ENCODE data around the gene PDZD2. TPM values are rescaled to one million over a fixed set of nuclear protein-coding genes. Genes with fewer than 3 reads are reported as not detected.

Gene PDZD2
- total RNA-seq, 1 experiment from 2014 or later: 0.37 TPM

DNA sequence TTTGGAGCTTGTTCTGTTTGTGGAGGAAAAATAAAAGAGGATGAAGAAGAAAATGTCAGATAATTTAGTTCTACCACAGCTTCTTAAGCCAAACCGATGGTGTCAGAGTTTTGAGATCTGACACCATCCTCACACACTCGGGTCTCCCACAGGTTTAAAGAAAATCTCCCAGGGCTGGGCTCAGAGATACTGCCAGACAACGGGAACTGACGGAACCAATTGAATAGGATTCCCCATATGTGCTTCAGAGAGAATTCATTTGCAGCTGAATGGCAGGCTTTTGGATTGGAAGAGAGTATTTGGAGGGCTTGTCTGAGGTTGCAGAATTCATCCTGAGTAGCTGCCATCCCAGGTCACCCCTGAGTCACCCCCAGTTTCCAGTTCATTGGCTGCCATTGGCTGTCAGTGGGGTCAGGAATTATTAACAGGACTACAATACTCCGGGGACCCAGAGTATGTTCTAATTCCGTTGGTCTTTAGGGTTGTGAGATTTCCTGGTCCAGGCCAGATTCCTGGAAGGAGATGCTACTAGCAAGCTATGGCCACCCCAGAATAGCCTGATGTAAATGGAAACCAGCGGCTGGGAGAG is 131.3 kb downstream of the PDZD2 start:
- Histone ChIP-seq H3K9me2 (ENCODE audit: insufficient read depth) (no peaks in the 10 kb centered on the region), H3K27ac (ENCODE audit: low read depth, low read length) (no peak overlapping the region), H3K9ac (ENCODE audit: low read length) (no peak overlapping the region), H3K27me3 (ENCODE audit: insufficient read depth, low read length) (peaks cover 3% of the 10 kb centered on the region; the same call in 1 of the 2 replicates), H2AFZ (ENCODE audit: low read depth, low read length, poor library complexity, severe bottlenecking) (no peak overlapping the region), H3K4me3 (replicated peaks in 1 of 2; ENCODE audit: low read depth in 1 of 2, low read length in 2 of 2) (no peak overlapping the region), H3K4me1 (ENCODE audit: control insufficient read depth in 1 of 2, insufficient read depth in 2 of 2, low read length in 2 of 2) (no peaks in the 10 kb centered on the region), H3K9me3 (ENCODE audit: control insufficient read depth in 1 of 2, insufficient read depth in 1 of 2, low read depth in 1 of 2, low read length in 2 of 2) (no peaks in the 10 kb centered on the region), H4K20me1 (ENCODE audit: insufficient read depth) (no peaks in the 10 kb centered on the region), H3K79me2 (ENCODE audit: insufficient read depth, low read length) (no peaks in the 10 kb centered on the region), H3K36me3 (ENCODE audit: control insufficient read depth in 1 of 2, insufficient read depth in 2 of 2, low read length in 2 of 2) (no peaks in the 10 kb centered on the region), H3K4me2 (ENCODE audit: low read length) (no peak overlapping the region)
- POLR2A ChIA-PET: no interaction called here
- RAD21 ChIA-PET (ENCODE audit: low non-redundant PET in 1 of 2, low total read pairs in 2 of 2, uncharacterized antibody in 2 of 2, unreplicated experiment in 2 of 2): no interaction called here
- intact Hi-C loops (cut with micrococcal nuclease): no loop called here
- TF ChIP-seq, protein P1, sequence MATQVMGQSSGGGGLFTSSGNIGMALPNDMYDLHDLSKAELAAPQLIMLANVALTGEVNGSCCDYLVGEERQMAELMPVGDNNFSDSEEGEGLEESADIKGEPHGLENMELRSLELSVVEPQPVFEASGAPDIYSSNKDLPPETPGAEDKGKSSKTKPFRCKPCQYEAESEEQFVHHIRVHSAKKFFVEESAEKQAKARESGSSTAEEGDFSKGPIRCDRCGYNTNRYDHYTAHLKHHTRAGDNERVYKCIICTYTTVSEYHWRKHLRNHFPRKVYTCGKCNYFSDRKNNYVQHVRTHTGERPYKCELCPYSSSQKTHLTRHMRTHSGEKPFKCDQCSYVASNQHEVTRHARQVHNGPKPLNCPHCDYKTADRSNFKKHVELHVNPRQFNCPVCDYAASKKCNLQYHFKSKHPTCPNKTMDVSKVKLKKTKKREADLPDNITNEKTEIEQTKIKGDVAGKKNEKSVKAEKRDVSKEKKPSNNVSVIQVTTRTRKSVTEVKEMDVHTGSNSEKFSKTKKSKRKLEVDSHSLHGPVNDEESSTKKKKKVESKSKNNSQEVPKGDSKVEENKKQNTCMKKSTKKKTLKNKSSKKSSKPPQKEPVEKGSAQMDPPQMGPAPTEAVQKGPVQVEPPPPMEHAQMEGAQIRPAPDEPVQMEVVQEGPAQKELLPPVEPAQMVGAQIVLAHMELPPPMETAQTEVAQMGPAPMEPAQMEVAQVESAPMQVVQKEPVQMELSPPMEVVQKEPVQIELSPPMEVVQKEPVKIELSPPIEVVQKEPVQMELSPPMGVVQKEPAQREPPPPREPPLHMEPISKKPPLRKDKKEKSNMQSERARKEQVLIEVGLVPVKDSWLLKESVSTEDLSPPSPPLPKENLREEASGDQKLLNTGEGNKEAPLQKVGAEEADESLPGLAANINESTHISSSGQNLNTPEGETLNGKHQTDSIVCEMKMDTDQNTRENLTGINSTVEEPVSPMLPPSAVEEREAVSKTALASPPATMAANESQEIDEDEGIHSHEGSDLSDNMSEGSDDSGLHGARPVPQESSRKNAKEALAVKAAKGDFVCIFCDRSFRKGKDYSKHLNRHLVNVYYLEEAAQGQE (IDR thresholded peaks at IDR 0.05; ENCODE audit: low read depth): no peak
- TF ChIP-seq JUND (IDR thresholded peaks at IDR 0.05) (no peak), CBX3 (IDR thresholded peaks at IDR 0.05; ENCODE audit: low read depth) (no peak), YY1 (IDR thresholded peaks at IDR 0.05; ENCODE audit: extremely low read depth, insufficient replicate concordance, low read depth, low read length) (no peak), SRF (IDR thresholded peaks at IDR 0.05; ENCODE audit: low read depth) (no peak), ELF1 (IDR thresholded peaks at IDR 0.05; ENCODE audit: borderline replicate concordance, low read depth) (no peak), ZFX (IDR thresholded peaks at IDR 0.05) (no peak), POLR2AphosphoS5 (IDR thresholded peaks at IDR 0.05; ENCODE audit: low read depth, low read length) (no peak), SP1 (IDR thresholded peaks at IDR 0.05; ENCODE audit: low read depth) (no peak), EZH2 (IDR thresholded peaks at IDR 0.05) (no peak), POLR2A (IDR thresholded peaks at IDR 0.05; ENCODE audit: borderline replicate concordance, extremely low read depth, insufficient read depth, insufficient read length) (no peak), FOSL1 (IDR thresholded peaks at IDR 0.05; ENCODE audit: low read depth) (no peak), EGR1 (IDR thresholded peaks at IDR 0.05; ENCODE audit: low read depth) (no peak), SIN3A (IDR thresholded peaks at IDR 0.05; ENCODE audit: low read depth) (no peak)
- TF ChIP-seq, protein P2, sequence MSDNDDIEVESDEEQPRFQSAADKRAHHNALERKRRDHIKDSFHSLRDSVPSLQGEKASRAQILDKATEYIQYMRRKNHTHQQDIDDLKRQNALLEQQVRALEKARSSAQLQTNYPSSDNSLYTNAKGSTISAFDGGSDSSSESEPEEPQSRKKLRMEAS (IDR thresholded peaks at IDR 0.05): no peak
- BruUV-seq (replicated peaks): no TSS peak
- ATAC-seq (no peak), DNase-seq (ENCODE audit: low read depth, low spot score) (no peak)
- CTCF ChIA-PET: interaction anchor here (1.3 kb wide), 1 partner anchor 39 kb away, joined by 5 read pairs; no protein-coding TSS in a partner anchor
